GM12878 (cell line): ENCODE measurements around the gene PML. TPM values are rescaled to one million over a fixed set of nuclear protein-coding genes. Genes with fewer than 3 reads are reported as not detected.

Experiments used
- ATAC-seq: fragments of 200-7000 bp; cut with Tn5 transposase; 3 replicates; pipeline ENCODE4 v1.9.1; 2020; ENCODE audit warnings: mild to moderate bottlenecking, moderate library complexity
- BruUV-seq: library from RNA; stranded (reverse); fragments of 400-500 nt; replicated peaks from 2 replicates; lab custom pipeline; 2021; lab: Mats Ljungman, UMichigan
- CTCF ChIA-PET: fragments of 300-600 bp; sonication (Branson Sonifier 250); formaldehyde crosslinking; extraction: SDS; loops from one replicate; lab custom pipeline; 2021; ENCODE audit warnings: inconsistent platforms; lab: Yijun Ruan, JAX
- POLR2A ChIA-PET: fragments of 350-600 bp; formaldehyde crosslinking; extraction: SDS; loops from one replicate; lab custom pipeline; 2021; ENCODE audit warnings: inconsistent platforms; lab: Charles Lee
- RAD21 ChIA-PET: fragments of 300-600 bp; sonication (Branson Sonifier 250); formaldehyde crosslinking; loops from one replicate; lab custom pipeline; 2023; ENCODE audit warnings: antibody characterized with exemption; ENCODE audit not compliant: unreplicated experiment; lab: Charles Lee
- SMC1A ChIA-PET: fragments of 300-600 bp; sonication (Branson Sonifier 250); formaldehyde crosslinking; loops from one replicate; lab custom pipeline; 2023; ENCODE audit not compliant: unreplicated experiment, uncharacterized antibody; lab: Charles Lee
- DNase-seq: peaks from one replicate; pipeline ENCODE4 v3.0.0-alpha.2; 2011; ENCODE audit warnings: low read depth, low spot score
- FAIRE-seq: peaks from 3 replicates; lab custom pipeline; 2011; peaks lifted over from hg19 to GRCh38; lab: Jason Lieb, UNC
- H2AFZ ChIP-seq: 2 replicates; pipeline ENCODE4 v1.6.0; 2011; ENCODE audit warnings: low read depth, low read length, control low read depth; ENCODE audit not compliant: control insufficient read depth
- H3K27ac ChIP-seq: 2 replicates; pipeline ENCODE4 v1.5.1; 2011; ENCODE audit warnings: control low read depth; ENCODE audit not compliant: control insufficient read depth, insufficient read depth
- H3K27me3 ChIP-seq, 2 experiments: replicated peaks in 1 of 2; 2 replicates each; pipeline versions ENCODE4 v1.6.0 to v1.6.1; 2011; ENCODE audit warnings: low read length in 1 of 2; ENCODE audit not compliant: control insufficient read depth in 2 of 2, insufficient read depth in 2 of 2
- H3K36me3 ChIP-seq, 2 experiments: 2 replicates each; pipeline ENCODE4 v1.5.1; 2011; ENCODE audit warnings: low read length in 1 of 2; ENCODE audit not compliant: control insufficient read depth in 2 of 2, insufficient read depth in 2 of 2
- H3K4me1 ChIP-seq: 2 replicates; pipeline ENCODE4 v1.6.1; 2011; ENCODE audit warnings: mild to moderate bottlenecking, low read length, moderate library complexity, mixed read lengths; ENCODE audit not compliant: control insufficient read depth, insufficient read depth
- H3K4me2 ChIP-seq: 2 replicates; pipeline ENCODE4 v1.6.0; 2011; ENCODE audit warnings: control low read depth; ENCODE audit not compliant: control insufficient read depth, insufficient read depth
- H3K4me3 ChIP-seq: fragments of 200-600 bp; sonication (generic); 2 replicates; pipeline ENCODE4 v1.5.1; 2016
- H3K79me2 ChIP-seq: 2 replicates; pipeline ENCODE4 v1.6.0; 2011; ENCODE audit warnings: low read length; ENCODE audit not compliant: control insufficient read depth, insufficient read depth
- H3K9ac ChIP-seq: 2 replicates; pipeline ENCODE4 v1.8.0; 2011; ENCODE audit warnings: low read length, control low read depth, mixed read lengths; ENCODE audit not compliant: control insufficient read depth, insufficient read depth
- H3K9me3 ChIP-seq: replicated peaks from 3 replicates; pipeline ENCODE4 v1.5.1; 2011; ENCODE audit warnings: mild to moderate bottlenecking, low read length; ENCODE audit not compliant: control insufficient read depth, insufficient read depth
- H4K20me1 ChIP-seq: 2 replicates; pipeline ENCODE4 v1.6.0; 2011; ENCODE audit not compliant: control insufficient read depth, insufficient read depth
- MTA3 ChIP-seq: IDR thresholded peaks from 2 replicates; pipeline ENCODE4 v1.6.1; 2012; ENCODE audit warnings: low read length, inconsistent platforms, borderline replicate concordance
- POLR2A ChIP-seq: IDR thresholded peaks from 2 replicates; pipeline ENCODE4 v1.6.1; 2011; ENCODE audit warnings: low read depth, mild to moderate bottlenecking, low read length
- RFX5 ChIP-seq: IDR thresholded peaks from 2 replicates; pipeline ENCODE4 v1.6.1; 2011; ENCODE audit warnings: low read depth, low read length, improper control_type of control experiment
- ZNF24 ChIP-seq: fragments of 450-650 bp; IDR thresholded peaks from 2 replicates; pipeline ENCODE4 v1.6.1; 2017; ENCODE audit warnings: antibody characterized with exemption, mild to moderate bottlenecking
- WGBS: methylation state at CpG from one replicate; pipeline ENCODE4 v1.1.6; 2016; ENCODE audit warnings: low lambda C conversion rate; ENCODE audit not compliant: insufficient replicate concordance, insufficient coverage; ENCODE audit errors: missing lambda C conversion rate; 5-methylcytosine and 5-hydroxymethylcytosine counted together
- in situ Hi-C: fragments of 300-500 bp; cut with MboI; formaldehyde crosslinking; loops from 9 replicates; pipeline ENCODE4 v1.14.3; 2018; ENCODE audit warnings: mixed read lengths
- intact Hi-C: fragments of 100-400 bp; cut with micrococcal nuclease; formaldehyde crosslinking; loops from one replicate; pipeline ENCODE4 v1.14.2; 2022; ENCODE audit not compliant: unreplicated experiment
- polyA plus RNA-seq, 11 experiments: library from polyadenylated mRNA; depleted of rRNA in 4 of 11; unstranded in 6 of 11; stranded (reverse) in 5 of 11; fragments of >200 nt; fragmentation: Nextera tagmentation in 4 of 11; fragmentation: Illumina TruSeq in 1 of 11; extraction: Ambion mirVana in 4 of 11; extraction: Trizol in 1 of 11; gene quantifications; 1 replicate in 1 of 11; 2 replicates in 10 of 11; pipeline versions ENCODE4 v1.2.1 to v1.2.3, GENCODE V29; 2011 to 2016; ENCODE audit warnings: inconsistent platforms in 2 of 11, missing spikeins in 2 of 11, low read depth in 1 of 11
- total RNA-seq, 4 experiments: library from RNA; depleted of rRNA in 3 of 4; stranded (reverse); fragments of >200 nt in 3 of 4; fragmentation: Illumina TruSeq in 1 of 4; extraction: Trizol in 1 of 4; gene quantifications; 2 replicates each; pipeline versions ENCODE4 v1.2.1 to v1.2.3, GENCODE V29; 2013 to 2021
- TF ChIP-seq, protein P1 (sequence below): fragments of 450-650 bp; IDR thresholded peaks from 2 replicates; pipeline ENCODE4 v1.6.1; 2017; ENCODE audit warnings: antibody characterized with exemption, mild to moderate bottlenecking, moderate library complexity
- TF ChIP-seq, protein P2 (sequence below): IDR thresholded peaks from 2 replicates; pipeline ENCODE4 v1.6.1; 2012; ENCODE audit warnings: improper control_type of control experiment, low read depth, low read length; ENCODE audit not compliant: insufficient replicate concordance
- TF ChIP-seq, protein P3 (sequence below): fragments of 450-650 bp; IDR thresholded peaks from 2 replicates; pipeline ENCODE4 v1.6.1; 2018; ENCODE audit warnings: borderline replicate concordance, mild to moderate bottlenecking; ENCODE audit not compliant: partially characterized antibody
- TF ChIP-seq, protein P4 (sequence below): fragments of 450-650 bp; formaldehyde crosslinking; IDR thresholded peaks from 2 replicates; pipeline ENCODE4 v1.5.0; 2022; ENCODE audit warnings: mild to moderate bottlenecking, missing genetic modification characterization

PML gene
- total and polyA plus RNA-seq, 10 of the 15 experiments (the other 5 are each of a cell fraction or from before 2014, with no cell fraction given), result 8.5 to 95.5 (median 30.8) TPM

DNA sequence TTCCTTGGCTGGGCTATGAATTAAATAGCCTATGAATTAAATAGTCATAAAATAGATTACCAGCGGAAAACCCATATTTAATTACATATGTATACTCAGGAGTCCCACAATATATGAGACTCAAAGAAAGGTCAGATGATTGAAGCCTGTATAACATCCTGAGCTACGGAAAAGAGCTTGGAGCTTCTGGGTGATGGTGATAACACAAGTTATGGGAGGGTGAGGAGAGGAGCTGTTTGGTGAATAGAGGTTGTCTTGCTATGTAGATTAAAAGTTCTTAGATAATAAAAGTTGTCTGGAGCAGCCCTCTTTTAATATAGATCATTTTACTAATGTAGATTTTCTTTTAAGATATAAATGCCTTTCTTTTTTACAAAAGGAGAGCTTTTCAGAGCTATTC is 1.8 kb downstream of the PML start:
- intact Hi-C loops, result no loop called here
- Histone ChIP-seq H4K20me1 (peaks cover 13% of the 10 kb centered on the region), H2AFZ (no peak overlapping the region), H3K4me1 (peaks cover 20% of the 10 kb centered on the region), H3K27ac (peak overlapping the region; percentile 92), H3K79me2 (peaks cover 67% of the 10 kb centered on the region), H3K27me3 (no peaks in the 10 kb centered on the region), H3K9ac (peak overlapping the region; percentile 89), H3K36me3 (peaks cover 7 to 11% of the 10 kb centered on the region in 2 experiments), H3K9me3 (no peaks in the 10 kb centered on the region), H3K4me2 (peak overlapping the region; percentile 90), H3K4me3 (peak overlapping the region; percentile 95)
- CTCF ChIA-PET, result interaction anchor here (1.0 to 5.0 kb wide), 7 partner anchors 9 to 51 kb away, joined by 3 to 30 read pairs (median 6); no protein-coding TSS in a partner anchor
- BruUV-seq, result no TSS peak
- 15% methylated on average over 2 of the region's 2 CpGs for WGBS
- ATAC-seq, result no peak
- FAIRE-seq, result no peak
- SMC1A ChIA-PET, result interaction anchor here (0.7 to 5.3 kb wide), 4 partner anchors 10 to 25 kb away, joined by 3 to 28 read pairs (median 4); no protein-coding TSS in a partner anchor
- in situ Hi-C loops, result no loop called here
- POLR2A ChIA-PET, result interaction anchor here (0.7 to 1.2 kb wide), 4 partner anchors 10 to 25 kb away, joined by 3 to 5 read pairs (median 3); no protein-coding TSS in a partner anchor
- DNase-seq, result no peak
- RAD21 ChIA-PET, result interaction anchor here (0.6 to 1.3 kb wide), 6 partner anchors 9 to 1523 kb away, joined by 3 to 7 read pairs (median 4); no protein-coding TSS in a partner anchor
- no peak for TF ChIP-seq RFX5
- TF ChIP-seq ZNF24, result no peak
- TF ChIP-seq, protein P1, sequence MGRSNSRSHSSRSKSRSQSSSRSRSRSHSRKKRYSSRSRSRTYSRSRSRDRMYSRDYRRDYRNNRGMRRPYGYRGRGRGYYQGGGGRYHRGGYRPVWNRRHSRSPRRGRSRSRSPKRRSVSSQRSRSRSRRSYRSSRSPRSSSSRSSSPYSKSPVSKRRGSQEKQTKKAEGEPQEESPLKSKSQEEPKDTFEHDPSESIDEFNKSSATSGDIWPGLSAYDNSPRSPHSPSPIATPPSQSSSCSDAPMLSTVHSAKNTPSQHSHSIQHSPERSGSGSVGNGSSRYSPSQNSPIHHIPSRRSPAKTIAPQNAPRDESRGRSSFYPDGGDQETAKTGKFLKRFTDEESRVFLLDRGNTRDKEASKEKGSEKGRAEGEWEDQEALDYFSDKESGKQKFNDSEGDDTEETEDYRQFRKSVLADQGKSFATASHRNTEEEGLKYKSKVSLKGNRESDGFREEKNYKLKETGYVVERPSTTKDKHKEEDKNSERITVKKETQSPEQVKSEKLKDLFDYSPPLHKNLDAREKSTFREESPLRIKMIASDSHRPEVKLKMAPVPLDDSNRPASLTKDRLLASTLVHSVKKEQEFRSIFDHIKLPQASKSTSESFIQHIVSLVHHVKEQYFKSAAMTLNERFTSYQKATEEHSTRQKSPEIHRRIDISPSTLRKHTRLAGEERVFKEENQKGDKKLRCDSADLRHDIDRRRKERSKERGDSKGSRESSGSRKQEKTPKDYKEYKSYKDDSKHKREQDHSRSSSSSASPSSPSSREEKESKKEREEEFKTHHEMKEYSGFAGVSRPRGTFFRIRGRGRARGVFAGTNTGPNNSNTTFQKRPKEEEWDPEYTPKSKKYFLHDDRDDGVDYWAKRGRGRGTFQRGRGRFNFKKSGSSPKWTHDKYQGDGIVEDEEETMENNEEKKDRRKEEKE, result no peak
- no peak for TF ChIP-seq MTA3
- TF ChIP-seq, protein P2, sequence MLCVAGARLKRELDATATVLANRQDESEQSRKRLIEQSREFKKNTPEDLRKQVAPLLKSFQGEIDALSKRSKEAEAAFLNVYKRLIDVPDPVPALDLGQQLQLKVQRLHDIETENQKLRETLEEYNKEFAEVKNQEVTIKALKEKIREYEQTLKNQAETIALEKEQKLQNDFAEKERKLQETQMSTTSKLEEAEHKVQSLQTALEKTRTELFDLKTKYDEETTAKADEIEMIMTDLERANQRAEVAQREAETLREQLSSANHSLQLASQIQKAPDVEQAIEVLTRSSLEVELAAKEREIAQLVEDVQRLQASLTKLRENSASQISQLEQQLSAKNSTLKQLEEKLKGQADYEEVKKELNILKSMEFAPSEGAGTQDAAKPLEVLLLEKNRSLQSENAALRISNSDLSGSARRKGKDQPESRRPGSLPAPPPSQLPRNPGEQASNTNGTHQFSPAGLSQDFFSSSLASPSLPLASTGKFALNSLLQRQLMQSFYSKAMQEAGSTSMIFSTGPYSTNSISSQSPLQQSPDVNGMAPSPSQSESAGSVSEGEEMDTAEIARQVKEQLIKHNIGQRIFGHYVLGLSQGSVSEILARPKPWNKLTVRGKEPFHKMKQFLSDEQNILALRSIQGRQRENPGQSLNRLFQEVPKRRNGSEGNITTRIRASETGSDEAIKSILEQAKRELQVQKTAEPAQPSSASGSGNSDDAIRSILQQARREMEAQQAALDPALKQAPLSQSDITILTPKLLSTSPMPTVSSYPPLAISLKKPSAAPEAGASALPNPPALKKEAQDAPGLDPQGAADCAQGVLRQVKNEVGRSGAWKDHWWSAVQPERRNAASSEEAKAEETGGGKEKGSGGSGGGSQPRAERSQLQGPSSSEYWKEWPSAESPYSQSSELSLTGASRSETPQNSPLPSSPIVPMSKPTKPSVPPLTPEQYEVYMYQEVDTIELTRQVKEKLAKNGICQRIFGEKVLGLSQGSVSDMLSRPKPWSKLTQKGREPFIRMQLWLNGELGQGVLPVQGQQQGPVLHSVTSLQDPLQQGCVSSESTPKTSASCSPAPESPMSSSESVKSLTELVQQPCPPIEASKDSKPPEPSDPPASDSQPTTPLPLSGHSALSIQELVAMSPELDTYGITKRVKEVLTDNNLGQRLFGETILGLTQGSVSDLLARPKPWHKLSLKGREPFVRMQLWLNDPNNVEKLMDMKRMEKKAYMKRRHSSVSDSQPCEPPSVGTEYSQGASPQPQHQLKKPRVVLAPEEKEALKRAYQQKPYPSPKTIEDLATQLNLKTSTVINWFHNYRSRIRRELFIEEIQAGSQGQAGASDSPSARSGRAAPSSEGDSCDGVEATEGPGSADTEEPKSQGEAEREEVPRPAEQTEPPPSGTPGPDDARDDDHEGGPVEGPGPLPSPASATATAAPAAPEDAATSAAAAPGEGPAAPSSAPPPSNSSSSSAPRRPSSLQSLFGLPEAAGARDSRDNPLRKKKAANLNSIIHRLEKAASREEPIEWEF, result no peak
- TF ChIP-seq, protein P3, sequence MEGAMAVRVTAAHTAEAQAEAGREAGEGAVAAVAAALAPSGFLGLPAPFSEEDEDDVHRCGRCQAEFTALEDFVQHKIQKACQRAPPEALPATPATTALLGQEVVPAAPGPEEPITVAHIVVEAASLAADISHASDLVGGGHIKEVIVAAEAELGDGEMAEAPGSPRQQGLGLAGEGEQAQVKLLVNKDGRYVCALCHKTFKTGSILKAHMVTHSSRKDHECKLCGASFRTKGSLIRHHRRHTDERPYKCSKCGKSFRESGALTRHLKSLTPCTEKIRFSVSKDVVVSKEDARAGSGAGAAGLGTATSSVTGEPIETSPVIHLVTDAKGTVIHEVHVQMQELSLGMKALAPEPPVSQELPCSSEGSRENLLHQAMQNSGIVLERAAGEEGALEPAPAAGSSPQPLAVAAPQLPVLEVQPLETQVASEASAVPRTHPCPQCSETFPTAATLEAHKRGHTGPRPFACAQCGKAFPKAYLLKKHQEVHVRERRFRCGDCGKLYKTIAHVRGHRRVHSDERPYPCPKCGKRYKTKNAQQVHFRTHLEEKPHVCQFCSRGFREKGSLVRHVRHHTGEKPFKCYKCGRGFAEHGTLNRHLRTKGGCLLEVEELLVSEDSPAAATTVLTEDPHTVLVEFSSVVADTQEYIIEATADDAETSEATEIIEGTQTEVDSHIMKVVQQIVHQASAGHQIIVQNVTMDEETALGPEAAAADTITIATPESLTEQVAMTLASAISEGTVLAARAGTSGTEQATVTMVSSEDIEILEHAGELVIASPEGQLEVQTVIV, result no peak
- no peak for TF ChIP-seq POLR2A
- TF ChIP-seq, protein P4, sequence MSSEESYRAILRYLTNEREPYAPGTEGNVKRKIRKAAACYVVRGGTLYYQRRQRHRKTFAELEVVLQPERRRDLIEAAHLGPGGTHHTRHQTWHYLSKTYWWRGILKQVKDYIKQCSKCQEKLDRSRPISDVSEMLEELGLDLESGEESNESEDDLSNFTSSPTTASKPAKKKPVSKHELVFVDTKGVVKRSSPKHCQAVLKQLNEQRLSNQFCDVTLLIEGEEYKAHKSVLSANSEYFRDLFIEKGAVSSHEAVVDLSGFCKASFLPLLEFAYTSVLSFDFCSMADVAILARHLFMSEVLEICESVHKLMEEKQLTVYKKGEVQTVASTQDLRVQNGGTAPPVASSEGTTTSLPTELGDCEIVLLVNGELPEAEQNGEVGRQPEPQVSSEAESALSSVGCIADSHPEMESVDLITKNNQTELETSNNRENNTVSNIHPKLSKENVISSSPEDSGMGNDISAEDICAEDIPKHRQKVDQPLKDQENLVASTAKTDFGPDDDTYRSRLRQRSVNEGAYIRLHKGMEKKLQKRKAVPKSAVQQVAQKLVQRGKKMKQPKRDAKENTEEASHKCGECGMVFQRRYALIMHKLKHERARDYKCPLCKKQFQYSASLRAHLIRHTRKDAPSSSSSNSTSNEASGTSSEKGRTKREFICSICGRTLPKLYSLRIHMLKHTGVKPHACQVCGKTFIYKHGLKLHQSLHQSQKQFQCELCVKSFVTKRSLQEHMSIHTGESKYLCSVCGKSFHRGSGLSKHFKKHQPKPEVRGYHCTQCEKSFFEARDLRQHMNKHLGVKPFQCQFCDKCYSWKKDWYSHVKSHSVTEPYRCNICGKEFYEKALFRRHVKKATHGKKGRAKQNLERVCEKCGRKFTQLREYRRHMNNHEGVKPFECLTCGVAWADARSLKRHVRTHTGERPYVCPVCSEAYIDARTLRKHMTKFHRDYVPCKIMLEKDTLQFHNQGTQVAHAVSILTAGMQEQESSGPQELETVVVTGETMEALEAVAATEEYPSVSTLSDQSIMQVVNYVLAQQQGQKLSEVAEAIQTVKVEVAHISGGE (CRISPR knock-in tag), result no peak
